Skeletal muscle tissue (tissue), 4 donors: ENCODE measurements around the gene LCP1. TPM values are rescaled to one million over a fixed set of nuclear protein-coding genes. Genes with fewer than 3 reads are reported as not detected.

ENCODE experiments used
- H3K27ac ChIP-seq: one replicate; pipeline ENCODE4 v1.7.0; 2013; ENCODE audit warnings: mild to moderate bottlenecking, low read depth, low read length, inconsistent platforms
- H3K27me3 ChIP-seq, 3 donors: one replicate each; pipeline ENCODE4 v1.7.0; 2013; ENCODE audit warnings: low read length in 3 of 3; ENCODE audit not compliant: control insufficient read depth in 3 of 3, insufficient read depth in 3 of 3
- H3K36me3 ChIP-seq, 3 donors: one replicate each; pipeline ENCODE4 v1.7.0; 2013; ENCODE audit warnings: low read length in 3 of 3; ENCODE audit not compliant: control insufficient read depth in 3 of 3, insufficient read depth in 3 of 3
- H3K4me1 ChIP-seq, 3 donors: one replicate each; pipeline ENCODE4 v1.7.0; 2013; ENCODE audit warnings: low read length in 3 of 3, mild to moderate bottlenecking in 3 of 3; ENCODE audit not compliant: control insufficient read depth in 3 of 3, insufficient read depth in 3 of 3
- H3K4me3 ChIP-seq, 3 donors: one replicate each; pipeline ENCODE4 v1.7.0; 2013; ENCODE audit warnings: low read length in 3 of 3
- H3K9ac ChIP-seq, 3 donors: one replicate each; pipeline ENCODE4 v1.7.0; 2013; ENCODE audit warnings: low read length in 3 of 3, mild to moderate bottlenecking in 3 of 3, moderate library complexity in 2 of 3, low read depth in 1 of 3
- H3K9me3 ChIP-seq, 3 donors: one replicate each; pipeline ENCODE4 v1.7.0; 2013; ENCODE audit warnings: low read length in 3 of 3; ENCODE audit not compliant: control insufficient read depth in 3 of 3
- total RNA-seq: library from RNA; depleted of rRNA; stranded (reverse); fragments of >200 nt; gene quantifications from one replicate; pipeline ENCODE4 v1.2.3, GENCODE V29; 2014
- donor health status: Osteomylitis.

Gene LCP1
- total RNA-seq, 1 donor from 2014 or later: 25.6 TPM

GRCh38 chr13:46134494-46134893, 47.5 kb downstream of the LCP1 start:
- Histone ChIP-seq H3K9me3 (no peaks in the 10 kb centered on the region), H3K9ac (no peak overlapping the region), H3K27ac (no peak overlapping the region), H3K27me3 (peaks cover 3 to 14% (median 5%) of the 10 kb centered on the region in 3 donors), H3K36me3 (no peaks in the 10 kb centered on the region), H3K4me3 (no peak overlapping the region), H3K4me1 (no peaks in the 10 kb centered on the region)

GRCh38 chr13:46132109-46132508, 49.9 kb downstream of the LCP1 start:
- Histone ChIP-seq H3K36me3 (no peaks in the 10 kb centered on the region), H3K27me3 (peaks cover 3 to 12% (median 5%) of the 10 kb centered on the region in 3 donors)

GRCh38 chr13:46131705-46132104, 50.3 kb downstream of the LCP1 start:
- H3K27me3 ChIP-seq: peaks cover 3 to 10% (median 5%) of the 10 kb centered on the region in 3 donors
- H3K4me3 ChIP-seq: no peak overlapping the region
- H3K4me1 ChIP-seq: no peaks in the 10 kb centered on the region
- H3K36me3 ChIP-seq: no peaks in the 10 kb centered on the region
- no peak overlapping the region for H3K9ac ChIP-seq
- no peak overlapping the region for H3K27ac ChIP-seq
- no peaks in the 10 kb centered on the region for H3K9me3 ChIP-seq

More at GRCh38 chr13:46132109-46132508, 49.9 kb downstream of the LCP1 start:
- Histone ChIP-seq H3K9ac (no peak overlapping the region), H3K4me1 (no peaks in the 10 kb centered on the region), H3K4me3 (no peak overlapping the region), H3K9me3 (no peaks in the 10 kb centered on the region), H3K27ac (no peak overlapping the region)

- peaks cover 3 to 7% (median 5%) of the 10 kb centered on the region in 3 donors for H3K27me3 ChIP-seq
- H3K36me3 ChIP-seq: no peaks in the 10 kb centered on the region
- H3K4me3 ChIP-seq: no peak overlapping the region
- no peak overlapping the region for H3K27ac ChIP-seq
- H3K4me1 ChIP-seq: no peaks in the 10 kb centered on the region
- no peaks in the 10 kb centered on the region for H3K9me3 ChIP-seq
- no peak overlapping the region for H3K9ac ChIP-seq
Observed at GRCh38 chr13:46129955-46130618, 51.9 kb downstream of the LCP1 start.

- Histone ChIP-seq H3K9me3 (no peaks in the 10 kb centered on the region), H3K4me1 (no peaks in the 10 kb centered on the region), H3K27me3 (peaks cover 3 to 7% (median 5%) of the 10 kb centered on the region in 3 donors), H3K4me3 (no peak overlapping the region), H3K9ac (no peak overlapping the region), H3K36me3 (no peaks in the 10 kb centered on the region), H3K27ac (no peak overlapping the region)
Observed at GRCh38 chr13:46129124-46129523, 52.9 kb downstream of the LCP1 start.

- H3K27ac ChIP-seq: no peak overlapping the region
- no peaks in the 10 kb centered on the region for H3K36me3 ChIP-seq
- peaks cover 0 to 7% (median 4%) of the 10 kb centered on the region in 3 donors for H3K27me3 ChIP-seq
- no peaks in the 10 kb centered on the region for H3K4me1 ChIP-seq
- no peak overlapping the region for H3K9ac ChIP-seq
- no peak overlapping the region for H3K4me3 ChIP-seq
- H3K9me3 ChIP-seq: no peaks in the 10 kb centered on the region
Observed at GRCh38 chr13:46127358-46128023, 54.5 kb downstream of the LCP1 start.

- H3K9me3 ChIP-seq: no peaks in the 10 kb centered on the region
- H3K4me1 ChIP-seq: no peaks in the 10 kb centered on the region
- H3K36me3 ChIP-seq: no peaks in the 10 kb centered on the region
- no peak overlapping the region for H3K9ac ChIP-seq
- no peak overlapping the region for H3K4me3 ChIP-seq
- H3K27me3 ChIP-seq: peaks cover 0 to 7% (median 3%) of the 10 kb centered on the region in 3 donors
- H3K27ac ChIP-seq: no peak overlapping the region
Observed at GRCh38 chr13:46126552-46127357, 55.2 kb downstream of the LCP1 start.

- peaks cover 0 to 7% (median 3%) of the 10 kb centered on the region in 3 donors for H3K27me3 ChIP-seq
- no peaks in the 10 kb centered on the region for H3K4me1 ChIP-seq
- H3K9me3 ChIP-seq: no peaks in the 10 kb centered on the region
- H3K9ac ChIP-seq: no peak overlapping the region
- H3K27ac ChIP-seq: no peak overlapping the region
- no peak overlapping the region for H3K4me3 ChIP-seq
- H3K36me3 ChIP-seq: no peaks in the 10 kb centered on the region
Observed at GRCh38 chr13:46126056-46126455, 55.9 kb downstream of the LCP1 start.

- H3K36me3 ChIP-seq: no peaks in the 10 kb centered on the region
- no peaks in the 10 kb centered on the region for H3K9me3 ChIP-seq
- H3K4me1 ChIP-seq: no peaks in the 10 kb centered on the region
- H3K4me3 ChIP-seq: no peak overlapping the region
- peaks cover 0 to 7% (median 3%) of the 10 kb centered on the region in 3 donors for H3K27me3 ChIP-seq
- H3K27ac ChIP-seq: no peak overlapping the region
- H3K9ac ChIP-seq: no peak overlapping the region
Observed at GRCh38 chr13:46124967-46125933, 56.7 kb downstream of the LCP1 start.
